GM12878 (cell line): ENCODE results near the gene CCDC68. TPM values are rescaled to one million over a fixed set of nuclear protein-coding genes. Genes with fewer than 3 reads are reported as not detected.

Experiments used
- ATAC-seq: fragments of 200-7000 bp; cut with Tn5 transposase; 3 replicates; pipeline ENCODE4 v1.9.1; 2020; ENCODE audit warnings: mild to moderate bottlenecking, moderate library complexity
- BruUV-seq: library from RNA; stranded (reverse); fragments of 400-500 nt; replicated peaks from 2 replicates; lab custom pipeline; 2021; lab: Mats Ljungman, UMichigan
- CTCF ChIA-PET: fragments of 300-600 bp; sonication (Branson Sonifier 250); formaldehyde crosslinking; extraction: SDS; loops from one replicate; lab custom pipeline; 2021; ENCODE audit warnings: inconsistent platforms; lab: Yijun Ruan, JAX
- POLR2A ChIA-PET: fragments of 350-600 bp; formaldehyde crosslinking; extraction: SDS; loops from one replicate; lab custom pipeline; 2021; ENCODE audit warnings: inconsistent platforms; lab: Charles Lee
- RAD21 ChIA-PET: fragments of 300-600 bp; sonication (Branson Sonifier 250); formaldehyde crosslinking; loops from one replicate; lab custom pipeline; 2023; ENCODE audit warnings: antibody characterized with exemption; ENCODE audit not compliant: unreplicated experiment; lab: Charles Lee
- SMC1A ChIA-PET: fragments of 300-600 bp; sonication (Branson Sonifier 250); formaldehyde crosslinking; loops from one replicate; lab custom pipeline; 2023; ENCODE audit not compliant: unreplicated experiment, uncharacterized antibody; lab: Charles Lee
- DNase-seq: peaks from one replicate; pipeline ENCODE4 v3.0.0-alpha.2; 2011; ENCODE audit warnings: low read depth, low spot score
- FAIRE-seq: peaks from 3 replicates; lab custom pipeline; 2011; peaks lifted over from hg19 to GRCh38; lab: Jason Lieb, UNC
- H2AFZ ChIP-seq: 2 replicates; pipeline ENCODE4 v1.6.0; 2011; ENCODE audit warnings: low read depth, low read length, control low read depth; ENCODE audit not compliant: control insufficient read depth
- H3K27ac ChIP-seq: 2 replicates; pipeline ENCODE4 v1.5.1; 2011; ENCODE audit warnings: control low read depth; ENCODE audit not compliant: control insufficient read depth, insufficient read depth
- H3K27me3 ChIP-seq, 2 experiments: replicated peaks in 1 of 2; 2 replicates each; pipeline versions ENCODE4 v1.6.0 to v1.6.1; 2011; ENCODE audit warnings: low read length in 1 of 2; ENCODE audit not compliant: control insufficient read depth in 2 of 2, insufficient read depth in 2 of 2
- H3K36me3 ChIP-seq, 2 experiments: 2 replicates each; pipeline ENCODE4 v1.5.1; 2011; ENCODE audit warnings: low read length in 1 of 2; ENCODE audit not compliant: control insufficient read depth in 2 of 2, insufficient read depth in 2 of 2
- H3K4me1 ChIP-seq: 2 replicates; pipeline ENCODE4 v1.6.1; 2011; ENCODE audit warnings: mild to moderate bottlenecking, low read length, moderate library complexity, mixed read lengths; ENCODE audit not compliant: control insufficient read depth, insufficient read depth
- H3K4me2 ChIP-seq: 2 replicates; pipeline ENCODE4 v1.6.0; 2011; ENCODE audit warnings: control low read depth; ENCODE audit not compliant: control insufficient read depth, insufficient read depth
- H3K4me3 ChIP-seq: fragments of 200-600 bp; sonication (generic); 2 replicates; pipeline ENCODE4 v1.5.1; 2016
- H3K79me2 ChIP-seq: 2 replicates; pipeline ENCODE4 v1.6.0; 2011; ENCODE audit warnings: low read length; ENCODE audit not compliant: control insufficient read depth, insufficient read depth
- H3K9ac ChIP-seq: 2 replicates; pipeline ENCODE4 v1.8.0; 2011; ENCODE audit warnings: low read length, control low read depth, mixed read lengths; ENCODE audit not compliant: control insufficient read depth, insufficient read depth
- H3K9me3 ChIP-seq: replicated peaks from 3 replicates; pipeline ENCODE4 v1.5.1; 2011; ENCODE audit warnings: mild to moderate bottlenecking, low read length; ENCODE audit not compliant: control insufficient read depth, insufficient read depth
- H4K20me1 ChIP-seq: 2 replicates; pipeline ENCODE4 v1.6.0; 2011; ENCODE audit not compliant: control insufficient read depth, insufficient read depth
- EGR1 ChIP-seq, 2 experiments: IDR thresholded peaks; 1 replicate in 1 of 2; 2 replicates in 1 of 2; pipeline ENCODE4 v1.6.1; 2011 to 2012; ENCODE audit warnings: low read depth in 2 of 2, low read length in 2 of 2, borderline replicate concordance in 1 of 2, mild to moderate bottlenecking in 1 of 2, moderate library complexity in 1 of 2
- HDAC6 ChIP-seq: fragments of 200-600 bp; sonication (generic); IDR thresholded peaks from one replicate; pipeline ENCODE4 v1.8.0; 2017; ENCODE audit warnings: antibody characterized with exemption; ENCODE audit not compliant: unreplicated experiment
- MEF2A ChIP-seq: IDR thresholded peaks from 2 replicates; pipeline ENCODE4 v1.6.1; 2011; ENCODE audit warnings: low read depth, mild to moderate bottlenecking, low read length, moderate library complexity; ENCODE audit not compliant: insufficient read depth
- NFYB ChIP-seq: IDR thresholded peaks from 2 replicates; pipeline ENCODE4 v1.6.1; 2011; ENCODE audit warnings: low read depth, mild to moderate bottlenecking, low read length, improper control_type of control experiment, moderate library complexity; ENCODE audit not compliant: insufficient read depth
- NR2C2 ChIP-seq: IDR thresholded peaks from 2 replicates; pipeline ENCODE4 v1.6.1; 2011; ENCODE audit warnings: borderline replicate concordance, low read depth; ENCODE audit not compliant: control insufficient read depth, insufficient read length
- SMAD5 ChIP-seq: IDR thresholded peaks from 2 replicates; pipeline ENCODE4 v1.6.1; 2016; ENCODE audit warnings: antibody characterized with exemption, low read depth
- SREBF2 ChIP-seq: IDR thresholded peaks from 2 replicates; pipeline ENCODE4 v1.6.1; 2012; ENCODE audit warnings: mild to moderate bottlenecking, low read length
- TBL1XR1 ChIP-seq: IDR thresholded peaks from 2 replicates; pipeline ENCODE4 v1.6.1; 2012; ENCODE audit warnings: low read depth, low read length, improper control_type of control experiment
- WGBS: methylation state at CpG from one replicate; pipeline ENCODE4 v1.1.6; 2016; ENCODE audit warnings: low lambda C conversion rate; ENCODE audit not compliant: insufficient replicate concordance, insufficient coverage; ENCODE audit errors: missing lambda C conversion rate; 5-methylcytosine and 5-hydroxymethylcytosine counted together
- in situ Hi-C: fragments of 300-500 bp; cut with MboI; formaldehyde crosslinking; loops from 9 replicates; pipeline ENCODE4 v1.14.3; 2018; ENCODE audit warnings: mixed read lengths
- intact Hi-C: fragments of 100-400 bp; cut with micrococcal nuclease; formaldehyde crosslinking; loops from one replicate; pipeline ENCODE4 v1.14.2; 2022; ENCODE audit not compliant: unreplicated experiment
- polyA plus RNA-seq, 11 experiments: library from polyadenylated mRNA; depleted of rRNA in 4 of 11; unstranded in 6 of 11; stranded (reverse) in 5 of 11; fragments of >200 nt; fragmentation: Nextera tagmentation in 4 of 11; fragmentation: Illumina TruSeq in 1 of 11; extraction: Ambion mirVana in 4 of 11; extraction: Trizol in 1 of 11; gene quantifications; 1 replicate in 1 of 11; 2 replicates in 10 of 11; pipeline versions ENCODE4 v1.2.1 to v1.2.3, GENCODE V29; 2011 to 2016; ENCODE audit warnings: inconsistent platforms in 2 of 11, missing spikeins in 2 of 11, low read depth in 1 of 11
- total RNA-seq, 4 experiments: library from RNA; depleted of rRNA in 3 of 4; stranded (reverse); fragments of >200 nt in 3 of 4; fragmentation: Illumina TruSeq in 1 of 4; extraction: Trizol in 1 of 4; gene quantifications; 2 replicates each; pipeline versions ENCODE4 v1.2.1 to v1.2.3, GENCODE V29; 2013 to 2021
- TF ChIP-seq, protein P1 (sequence below): fragments of 450-650 bp; formaldehyde crosslinking; IDR thresholded peaks from 2 replicates; pipeline ENCODE4 v1.5.0; 2022; ENCODE audit warnings: mild to moderate bottlenecking, missing genetic modification characterization
- TF ChIP-seq, protein P2 (sequence below): IDR thresholded peaks from 2 replicates; pipeline ENCODE4 v1.6.1; 2011; ENCODE audit warnings: borderline replicate concordance, low read depth, mild to moderate bottlenecking, moderate library complexity, low read length; ENCODE audit not compliant: insufficient read depth, poor library complexity, severe bottlenecking
- TF ChIP-seq, protein P3 (sequence below): fragments of 450-650 bp; IDR thresholded peaks from 2 replicates; pipeline ENCODE4 v1.6.1; 2014; ENCODE audit warnings: mild to moderate bottlenecking

The CCDC68 gene
- total and polyA plus RNA-seq, 10 of the 15 experiments (the other 5 are each of a cell fraction or from before 2014, with no cell fraction given) = 0.04 TPM; not detected in 9

DNA sequence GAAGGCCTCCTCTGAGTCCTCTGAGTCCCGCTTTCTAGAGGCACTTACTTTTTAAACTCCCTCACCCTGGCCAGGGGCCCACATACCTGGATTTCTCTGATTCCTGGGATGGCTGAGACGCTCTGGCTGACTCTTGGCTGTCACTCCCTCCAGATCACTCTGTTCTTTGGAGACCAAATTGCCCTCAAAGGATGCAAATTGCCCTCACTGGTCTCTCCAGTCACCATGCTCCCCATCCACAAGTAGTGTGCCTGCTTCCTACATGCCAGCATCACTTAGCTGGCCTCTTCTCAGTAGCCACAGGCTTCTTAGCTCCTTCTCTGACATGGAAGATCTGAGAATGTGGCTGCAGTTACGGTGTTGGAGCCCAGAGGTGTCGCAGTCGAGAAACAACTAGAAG is 41.3 kb upstream of the CCDC68 start:
- DNase-seq (no peak), ATAC-seq (no peak), FAIRE-seq (no peak)
- no peak overlapping the region for H3K9ac ChIP-seq
- no peaks in the 10 kb centered on the region for H3K4me1 ChIP-seq
- no peaks in the 10 kb centered on the region for H4K20me1 ChIP-seq
- in situ Hi-C loops (no loop called here), intact Hi-C loops (no loop called here)
- no TSS peak for BruUV-seq
- no peak overlapping the region for H2AFZ ChIP-seq
- H3K27me3 ChIP-seq = no peaks in the 10 kb centered on the region
- H3K4me3 ChIP-seq = no peak overlapping the region
- ChIA-PET CTCF (interaction anchor here (1.6 kb wide), 1 partner anchor 234 kb away, joined by 3 read pairs; no protein-coding TSS in a partner anchor), SMC1A (interaction anchor here (1.2 kb wide), 1 partner anchor 16 kb away, joined by 3 read pairs; no protein-coding TSS in a partner anchor), POLR2A (no interaction called here), RAD21 (no interaction called here)
- no peak for TF ChIP-seq HDAC6
- H3K4me2 ChIP-seq = no peak overlapping the region
- H3K27ac ChIP-seq = no peak overlapping the region
- H3K9me3 ChIP-seq = no peaks in the 10 kb centered on the region
- H3K79me2 ChIP-seq = no peaks in the 10 kb centered on the region
- no peaks in the 10 kb centered on the region for H3K36me3 ChIP-seq
- WGBS = 6% methylated on average over 5 of the region's 5 CpGs

DNA sequence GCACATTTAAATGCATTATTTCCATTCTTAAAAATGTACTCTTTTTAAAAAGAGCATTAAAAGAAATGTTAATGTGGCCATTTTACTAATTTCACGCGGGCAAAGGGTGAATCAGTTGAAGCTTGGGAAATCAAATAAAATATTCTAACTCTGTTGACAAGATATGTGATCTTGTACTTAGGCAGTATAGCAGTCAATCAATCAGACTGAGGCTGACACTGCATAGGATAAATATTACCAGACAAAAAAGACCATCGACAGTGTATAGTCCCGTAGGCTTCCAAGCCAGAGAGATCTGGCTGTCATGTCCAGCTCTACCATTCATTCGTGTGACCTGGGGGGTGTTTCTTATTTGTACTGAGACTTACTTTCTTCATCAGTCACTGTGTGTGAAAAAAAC is 39.8 kb upstream of the CCDC68 start:
- ChIA-PET SMC1A (interaction anchor here (0.9 to 1.0 kb wide), 2 partner anchors 15 to 24 kb away, joined by 3 read pairs; no protein-coding TSS in a partner anchor), RAD21 (no interaction called here), POLR2A (no interaction called here), CTCF (no interaction called here)
- Histone ChIP-seq H3K4me2 (no peak overlapping the region), H3K9ac (no peak overlapping the region), H3K4me3 (no peak overlapping the region), H3K79me2 (no peaks in the 10 kb centered on the region), H2AFZ (no peak overlapping the region), H3K4me1 (no peaks in the 10 kb centered on the region), H3K9me3 (no peaks in the 10 kb centered on the region), H3K36me3 (no peaks in the 10 kb centered on the region), H4K20me1 (no peaks in the 10 kb centered on the region), H3K27me3 (no peaks in the 10 kb centered on the region), H3K27ac (no peak overlapping the region)
- intact Hi-C loops = no loop called here
- ATAC-seq (no peak), FAIRE-seq (no peak), DNase-seq (no peak)
- 86% methylated on average over 5 of the region's 5 CpGs for WGBS
- BruUV-seq = no TSS peak
- in situ Hi-C loops = loop anchor here (25.0 kb wide), 1 partner anchor 437 kb away; no protein-coding TSS in a partner anchor
- TF ChIP-seq TBL1XR1 (no peak), EGR1 (IDR thresholded peaks at IDR 0.05; ENCODE audit: borderline replicate concordance in 1 of 2, low read depth in 2 of 2, low read length in 2 of 2) (no peak), SREBF2 (no peak), MEF2A (no peak), NFYB (no peak), SMAD5 (no peak), NR2C2 (no peak)
- TF ChIP-seq, protein P1, sequence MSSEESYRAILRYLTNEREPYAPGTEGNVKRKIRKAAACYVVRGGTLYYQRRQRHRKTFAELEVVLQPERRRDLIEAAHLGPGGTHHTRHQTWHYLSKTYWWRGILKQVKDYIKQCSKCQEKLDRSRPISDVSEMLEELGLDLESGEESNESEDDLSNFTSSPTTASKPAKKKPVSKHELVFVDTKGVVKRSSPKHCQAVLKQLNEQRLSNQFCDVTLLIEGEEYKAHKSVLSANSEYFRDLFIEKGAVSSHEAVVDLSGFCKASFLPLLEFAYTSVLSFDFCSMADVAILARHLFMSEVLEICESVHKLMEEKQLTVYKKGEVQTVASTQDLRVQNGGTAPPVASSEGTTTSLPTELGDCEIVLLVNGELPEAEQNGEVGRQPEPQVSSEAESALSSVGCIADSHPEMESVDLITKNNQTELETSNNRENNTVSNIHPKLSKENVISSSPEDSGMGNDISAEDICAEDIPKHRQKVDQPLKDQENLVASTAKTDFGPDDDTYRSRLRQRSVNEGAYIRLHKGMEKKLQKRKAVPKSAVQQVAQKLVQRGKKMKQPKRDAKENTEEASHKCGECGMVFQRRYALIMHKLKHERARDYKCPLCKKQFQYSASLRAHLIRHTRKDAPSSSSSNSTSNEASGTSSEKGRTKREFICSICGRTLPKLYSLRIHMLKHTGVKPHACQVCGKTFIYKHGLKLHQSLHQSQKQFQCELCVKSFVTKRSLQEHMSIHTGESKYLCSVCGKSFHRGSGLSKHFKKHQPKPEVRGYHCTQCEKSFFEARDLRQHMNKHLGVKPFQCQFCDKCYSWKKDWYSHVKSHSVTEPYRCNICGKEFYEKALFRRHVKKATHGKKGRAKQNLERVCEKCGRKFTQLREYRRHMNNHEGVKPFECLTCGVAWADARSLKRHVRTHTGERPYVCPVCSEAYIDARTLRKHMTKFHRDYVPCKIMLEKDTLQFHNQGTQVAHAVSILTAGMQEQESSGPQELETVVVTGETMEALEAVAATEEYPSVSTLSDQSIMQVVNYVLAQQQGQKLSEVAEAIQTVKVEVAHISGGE = no peak
- TF ChIP-seq, protein P2, sequence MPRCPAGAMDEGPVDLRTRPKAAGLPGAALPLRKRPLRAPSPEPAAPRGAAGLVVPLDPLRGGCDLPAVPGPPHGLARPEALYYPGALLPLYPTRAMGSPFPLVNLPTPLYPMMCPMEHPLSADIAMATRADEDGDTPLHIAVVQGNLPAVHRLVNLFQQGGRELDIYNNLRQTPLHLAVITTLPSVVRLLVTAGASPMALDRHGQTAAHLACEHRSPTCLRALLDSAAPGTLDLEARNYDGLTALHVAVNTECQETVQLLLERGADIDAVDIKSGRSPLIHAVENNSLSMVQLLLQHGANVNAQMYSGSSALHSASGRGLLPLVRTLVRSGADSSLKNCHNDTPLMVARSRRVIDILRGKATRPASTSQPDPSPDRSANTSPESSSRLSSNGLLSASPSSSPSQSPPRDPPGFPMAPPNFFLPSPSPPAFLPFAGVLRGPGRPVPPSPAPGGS = no peak
- TF ChIP-seq, protein P3, sequence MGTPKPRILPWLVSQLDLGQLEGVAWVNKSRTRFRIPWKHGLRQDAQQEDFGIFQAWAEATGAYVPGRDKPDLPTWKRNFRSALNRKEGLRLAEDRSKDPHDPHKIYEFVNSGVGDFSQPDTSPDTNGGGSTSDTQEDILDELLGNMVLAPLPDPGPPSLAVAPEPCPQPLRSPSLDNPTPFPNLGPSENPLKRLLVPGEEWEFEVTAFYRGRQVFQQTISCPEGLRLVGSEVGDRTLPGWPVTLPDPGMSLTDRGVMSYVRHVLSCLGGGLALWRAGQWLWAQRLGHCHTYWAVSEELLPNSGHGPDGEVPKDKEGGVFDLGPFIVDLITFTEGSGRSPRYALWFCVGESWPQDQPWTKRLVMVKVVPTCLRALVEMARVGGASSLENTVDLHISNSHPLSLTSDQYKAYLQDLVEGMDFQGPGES = no peak
